Upper lobe of right lung (tissue), 1 donor: Measurements from ENCODE around the gene RPTOR. TPM values are rescaled to one million over a fixed set of nuclear protein-coding genes. Genes with fewer than 3 reads are reported as not detected.

ENCODE experiments used
- ATAC-seq: fragments of 200-7000 bp; cut with Tn5 transposase; one replicate; pipeline ENCODE4 v1.9.1; 2020; ENCODE audit warnings: mild to moderate bottlenecking, moderate library complexity
- DNase-seq: peaks from one replicate; pipeline ENCODE4 v3.0.0-alpha.2; 2020
- H3K27ac ChIP-seq: fragments of 200-600 bp; one replicate; pipeline ENCODE4 v1.8.0; 2022
- H3K27me3 ChIP-seq: fragments of 200-600 bp; one replicate; pipeline ENCODE4 v1.8.0; 2022; ENCODE audit warnings: mild to moderate bottlenecking
- H3K36me3 ChIP-seq: fragments of 200-600 bp; one replicate; pipeline ENCODE4 v1.8.0; 2022
- H3K4me1 ChIP-seq: fragments of 200-600 bp; one replicate; pipeline ENCODE4 v1.8.0; 2022
- H3K4me3 ChIP-seq: fragments of 200-600 bp; one replicate; pipeline ENCODE4 v1.8.0; 2022; ENCODE audit warnings: mild to moderate bottlenecking
- H3K9me3 ChIP-seq: fragments of 200-600 bp; one replicate; pipeline ENCODE4 v1.8.0; 2022
- intact Hi-C: fragments of 100-400 bp; cut with DNase I; formaldehyde crosslinking; loops from one replicate; pipeline ENCODE4 v1.11.0; 2022
- total RNA-seq: library from RNA; stranded (reverse); fragmentation: NEBNext Ultra II Directional; extraction: Animal tissue kit (Norgen Biotek cat#: 25700); gene quantifications from one replicate; pipeline ENCODE4 v1.2.1, GENCODE V29; 2021
- TF ChIP-seq, protein P1 (sequence below): fragments of 200-600 bp; IDR thresholded peaks from one replicate; pipeline ENCODE4 v1.8.0; 2022; ENCODE audit warnings: antibody characterized with exemption
- donor health status: DM: no; HTN: yes; CAD: no; lungs with severe emphysema.

The RPTOR gene
- total RNA-seq, 1 donor from 2014 or later: 35.4 TPM

DNA sequence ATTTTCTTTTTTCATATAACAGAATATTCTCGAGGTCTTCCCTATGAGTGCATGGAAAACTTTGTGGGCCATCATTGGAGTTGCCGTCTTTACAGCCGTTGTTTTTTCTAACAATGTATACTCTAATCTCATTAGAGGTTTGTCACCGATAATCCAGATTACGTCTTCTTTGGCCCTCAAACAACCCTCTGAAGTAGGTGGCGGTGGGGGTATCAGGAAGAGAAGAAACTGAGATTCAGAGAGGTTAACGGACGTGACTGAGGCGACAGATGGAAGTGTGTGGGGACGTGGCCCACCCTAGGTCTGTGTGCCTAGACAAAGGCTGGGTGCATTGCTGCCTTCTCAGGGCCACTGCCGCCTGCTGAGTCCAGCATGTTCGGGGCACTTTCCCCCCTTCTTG is 63.7 kb downstream of the RPTOR start:
- DNase-seq: no peak
- intact Hi-C loops: no loop called here
- Histone ChIP-seq H3K9me3 (no peaks in the 10 kb centered on the region), H3K4me3 (no peak overlapping the region), H3K27ac (no peak overlapping the region), H3K4me1 (no peaks in the 10 kb centered on the region), H3K36me3 (no peaks in the 10 kb centered on the region), H3K27me3 (no peaks in the 10 kb centered on the region)
- no peak for ATAC-seq
- TF ChIP-seq, protein P1, sequence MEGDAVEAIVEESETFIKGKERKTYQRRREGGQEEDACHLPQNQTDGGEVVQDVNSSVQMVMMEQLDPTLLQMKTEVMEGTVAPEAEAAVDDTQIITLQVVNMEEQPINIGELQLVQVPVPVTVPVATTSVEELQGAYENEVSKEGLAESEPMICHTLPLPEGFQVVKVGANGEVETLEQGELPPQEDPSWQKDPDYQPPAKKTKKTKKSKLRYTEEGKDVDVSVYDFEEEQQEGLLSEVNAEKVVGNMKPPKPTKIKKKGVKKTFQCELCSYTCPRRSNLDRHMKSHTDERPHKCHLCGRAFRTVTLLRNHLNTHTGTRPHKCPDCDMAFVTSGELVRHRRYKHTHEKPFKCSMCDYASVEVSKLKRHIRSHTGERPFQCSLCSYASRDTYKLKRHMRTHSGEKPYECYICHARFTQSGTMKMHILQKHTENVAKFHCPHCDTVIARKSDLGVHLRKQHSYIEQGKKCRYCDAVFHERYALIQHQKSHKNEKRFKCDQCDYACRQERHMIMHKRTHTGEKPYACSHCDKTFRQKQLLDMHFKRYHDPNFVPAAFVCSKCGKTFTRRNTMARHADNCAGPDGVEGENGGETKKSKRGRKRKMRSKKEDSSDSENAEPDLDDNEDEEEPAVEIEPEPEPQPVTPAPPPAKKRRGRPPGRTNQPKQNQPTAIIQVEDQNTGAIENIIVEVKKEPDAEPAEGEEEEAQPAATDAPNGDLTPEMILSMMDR: no peak

DNA sequence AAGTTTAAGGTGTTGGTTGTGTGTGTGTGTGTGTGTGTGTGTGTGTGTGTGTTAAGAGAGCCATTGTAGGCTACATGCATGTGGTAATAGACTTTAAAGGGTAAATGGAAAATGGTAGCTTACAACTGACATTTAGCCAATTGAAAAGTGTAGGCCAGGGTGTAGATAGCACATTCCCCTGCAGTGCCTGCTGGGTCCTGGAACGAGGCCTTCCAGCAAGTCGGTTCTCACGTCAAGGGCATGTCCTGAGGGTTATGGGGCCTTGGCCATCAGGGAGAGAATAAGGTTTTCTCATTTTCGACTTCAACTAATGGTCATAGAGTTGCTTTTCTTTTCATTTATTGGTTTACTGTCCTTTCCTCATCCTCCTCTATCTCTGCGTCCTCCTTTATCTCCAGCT is 65.1 kb downstream of the RPTOR start:
- DNase-seq (no peak), ATAC-seq (no peak)
- Histone ChIP-seq H3K9me3 (no peaks in the 10 kb centered on the region), H3K36me3 (no peaks in the 10 kb centered on the region), H3K27me3 (no peaks in the 10 kb centered on the region), H3K4me1 (no peaks in the 10 kb centered on the region), H3K27ac (no peak overlapping the region), H3K4me3 (no peak overlapping the region)
- intact Hi-C loops: no loop called here
- TF ChIP-seq, protein P1: no peak

DNA sequence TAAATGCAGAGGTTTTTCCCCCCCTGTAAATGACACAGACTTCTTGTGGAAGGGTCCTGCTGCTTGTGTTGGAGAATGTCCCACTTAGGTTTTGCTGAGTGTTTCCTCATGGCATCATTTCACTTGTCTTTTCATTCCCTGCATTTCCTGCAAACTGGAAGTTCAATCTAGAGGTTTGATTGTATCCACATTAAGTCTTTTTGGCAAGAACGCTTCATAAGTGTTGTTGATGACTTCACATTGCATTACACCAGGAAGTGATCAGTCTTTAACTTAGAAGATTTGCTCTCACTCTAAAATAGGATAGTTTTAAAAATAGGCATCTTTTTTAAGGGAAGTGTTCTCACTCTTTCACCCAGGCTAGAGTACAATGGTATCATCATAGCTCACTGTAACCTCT is 67.2 kb downstream of the RPTOR start:
- intact Hi-C loops: no loop called here
- TF ChIP-seq, protein P1: no peak
- H3K27ac ChIP-seq: no peak overlapping the region
- H3K4me1 ChIP-seq: no peaks in the 10 kb centered on the region
- no peaks in the 10 kb centered on the region for H3K36me3 ChIP-seq
- DNase-seq (no peak), ATAC-seq (no peak)
- no peaks in the 10 kb centered on the region for H3K27me3 ChIP-seq
- H3K4me3 ChIP-seq: no peak overlapping the region
- no peaks in the 10 kb centered on the region for H3K9me3 ChIP-seq

DNA sequence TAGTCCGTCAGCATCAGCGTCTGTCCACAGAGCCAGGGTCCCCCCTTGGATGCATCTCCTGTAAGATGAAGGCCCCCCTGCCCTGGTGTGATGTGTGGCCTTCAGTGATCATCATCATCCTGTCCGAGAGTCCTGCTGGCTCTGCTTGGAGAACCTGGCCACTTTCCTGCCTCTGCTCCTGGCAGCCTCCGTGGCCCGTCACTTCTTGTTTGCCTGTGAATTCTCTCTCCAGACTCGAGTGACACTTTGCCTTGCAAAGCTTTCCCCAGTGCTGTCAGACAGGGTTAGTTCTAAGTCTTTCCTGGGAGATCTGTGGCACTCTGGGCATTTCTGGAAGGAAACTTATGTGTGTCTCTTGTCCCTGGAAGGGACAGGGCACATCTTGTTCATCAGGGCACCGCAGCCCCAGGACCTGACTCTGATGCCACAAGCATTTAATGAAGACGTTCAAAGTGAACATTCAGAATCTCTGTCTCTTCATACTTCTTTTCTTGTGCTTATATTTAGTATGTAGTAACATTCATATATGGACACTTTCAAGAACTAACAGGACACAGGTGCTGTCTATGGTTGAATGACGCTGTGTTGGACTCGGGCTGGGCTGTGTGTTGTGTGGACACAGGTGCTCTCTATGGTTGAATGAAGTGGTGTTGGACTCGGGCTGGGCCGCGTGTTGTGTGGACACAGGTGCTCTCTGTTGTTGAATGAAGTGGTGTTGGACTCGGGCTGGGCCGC is 68.5 kb downstream of the RPTOR start:
- TF ChIP-seq, protein P1: no peak
- Histone ChIP-seq H3K27ac (no peak overlapping the region), H3K4me1 (no peaks in the 10 kb centered on the region), H3K9me3 (no peaks in the 10 kb centered on the region), H3K4me3 (no peak overlapping the region), H3K36me3 (no peaks in the 10 kb centered on the region), H3K27me3 (no peaks in the 10 kb centered on the region)
- DNase-seq (no peak), ATAC-seq (peak; percentile 10)
- intact Hi-C loops: no loop called here

DNA sequence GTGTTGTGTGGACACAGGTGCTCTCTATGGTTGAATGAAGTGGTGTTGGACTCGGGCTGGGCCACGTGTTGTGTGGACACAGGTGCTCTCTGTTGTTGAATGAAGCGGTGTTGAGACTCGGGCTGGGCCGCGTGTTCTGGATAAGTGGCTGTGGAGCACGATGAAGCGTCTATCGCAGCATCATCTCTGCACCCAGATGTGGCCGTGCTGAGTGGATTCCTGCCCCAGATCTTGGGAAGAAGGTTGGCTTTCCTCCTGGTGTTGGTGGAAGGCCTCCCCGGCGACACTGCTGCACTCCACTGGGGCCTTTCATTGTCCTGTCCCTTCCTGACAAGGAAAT is 69.1 kb downstream of the RPTOR start:
- DNase-seq (no peak), ATAC-seq (peak; percentile 31)
- no peaks in the 10 kb centered on the region for H3K4me1 ChIP-seq
- no peaks in the 10 kb centered on the region for H3K27me3 ChIP-seq
- no peak overlapping the region for H3K4me3 ChIP-seq
- H3K36me3 ChIP-seq: no peaks in the 10 kb centered on the region
- H3K9me3 ChIP-seq: no peaks in the 10 kb centered on the region
- TF ChIP-seq, protein P1: no peak
- no peak overlapping the region for H3K27ac ChIP-seq
- intact Hi-C loops: no loop called here
